SK-MEL-5 (cell line): Measurements from ENCODE around the gene MDFI. TPM values are rescaled to one million over a fixed set of nuclear protein-coding genes. Genes with fewer than 3 reads are reported as not detected.

ENCODE experiments used
- DNase-seq: peaks from one replicate; pipeline ENCODE4 v3.0.0-alpha.2; 2016; ENCODE audit warnings: low read depth, low spot score
- in situ Hi-C: cut with HindIII; loops from 2 replicates; pipeline ENCODE4 v1.10.0; 2016; ENCODE audit warnings: low sequenced_read_pairs, high pct_unique_total_duplicates, low pct_unique_long_range_greater_than_20kb
- total RNA-seq: library from RNA; depleted of rRNA; stranded (reverse); fragments of >200 nt; shearing (Covaris generic); gene quantifications from 2 replicates; pipeline ENCODE4 v1.2.3, GENCODE V29; 2014

MDFI gene
- total RNA-seq, 1 experiment from 2014 or later, result 0.21 TPM

GRCh38 chr6:41687501-41688175 lies 49.4 kb downstream of the MDFI start:
- in situ Hi-C loops, result no loop called here
- DNase-seq, result no peak

- no peak for DNase-seq
- in situ Hi-C loops, result no loop called here
Measured at GRCh38 chr6:41688256-41688965, 50.1 kb downstream of the MDFI start.

- in situ Hi-C loops, result no loop called here
- no peak for DNase-seq
Measured at GRCh38 chr6:41689171-41690008, 51.1 kb downstream of the MDFI start.

GRCh38 chr6:41690541-41691330 lies 52.5 kb downstream of the MDFI start:
- in situ Hi-C loops, result no loop called here
- no peak for DNase-seq

GRCh38 chr6:41691426-41692079 lies 53.3 kb downstream of the MDFI start:
- in situ Hi-C loops, result no loop called here
- no peak for DNase-seq

- no peak for DNase-seq
- in situ Hi-C loops, result no loop called here
Measured at GRCh38 chr6:41692080-41692675, 53.9 kb downstream of the MDFI start.

GRCh38 chr6:41692730-41693129 lies 54.5 kb downstream of the MDFI start:
- in situ Hi-C loops, result no loop called here
- DNase-seq, result no peak

GRCh38 chr6:41693281-41694240 lies 55.3 kb downstream of the MDFI start:
- DNase-seq, result no peak
- in situ Hi-C loops, result no loop called here

GRCh38 chr6:41694815-41695526 lies 56.7 kb downstream of the MDFI start:
- no peak for DNase-seq
- in situ Hi-C loops, result no loop called here

GRCh38 chr6:41695825-41696224 lies 57.6 kb downstream of the MDFI start:
- no peak for DNase-seq
- in situ Hi-C loops, result no loop called here

- DNase-seq, result no peak
- in situ Hi-C loops, result no loop called here
Measured at GRCh38 chr6:41696788-41697187, 58.5 kb downstream of the MDFI start.

- no peak for DNase-seq
- in situ Hi-C loops, result no loop called here
Measured at GRCh38 chr6:41697861-41698781, 59.9 kb downstream of the MDFI start.

- no peak for DNase-seq
- in situ Hi-C loops, result no loop called here
Measured at GRCh38 chr6:41699063-41699462, 60.8 kb downstream of the MDFI start.
